Mesendoderm (in vitro differentiated cells): ENCODE measurements around the gene LRRFIP1.

ENCODE experiments used
- DNase-seq: peaks from one replicate; pipeline ENCODE4 v3.0.0; 2013
- H2AK5ac ChIP-seq: 2 replicates; pipeline ENCODE4 v1.6.1; 2013; ENCODE audit warnings: low read length, inconsistent platforms
- H2BK120ac ChIP-seq: 2 replicates; pipeline ENCODE4 v1.6.1; 2013; ENCODE audit warnings: low read depth, mild to moderate bottlenecking, low read length, moderate library complexity, mixed read lengths
- H2BK15ac ChIP-seq: replicated peaks from 2 replicates; pipeline ENCODE4 v1.6.1; 2013; ENCODE audit warnings: low read depth, mild to moderate bottlenecking, moderate library complexity
- H2BK5ac ChIP-seq: 2 replicates; pipeline ENCODE4 v1.6.1; 2013; ENCODE audit warnings: low read length, inconsistent platforms
- H3K18ac ChIP-seq: 2 replicates; pipeline ENCODE4 v1.6.1; 2013; ENCODE audit warnings: mild to moderate bottlenecking, low read length, mixed read lengths
- H3K23ac ChIP-seq: one replicate; pipeline ENCODE4 v1.6.1; 2013; ENCODE audit warnings: low read length
- H3K27ac ChIP-seq: 2 replicates; pipeline ENCODE4 v1.5.1; 2013; ENCODE audit warnings: low read depth, mild to moderate bottlenecking, inconsistent platforms, low read length, moderate library complexity
- H3K27me3 ChIP-seq: 2 replicates; pipeline ENCODE4 v1.6.1; 2013; ENCODE audit warnings: low read length, control low read depth, mild to moderate bottlenecking, inconsistent platforms; ENCODE audit not compliant: insufficient read depth, poor library complexity
- H3K36me3 ChIP-seq: 2 replicates; pipeline ENCODE4 v1.6.1; 2013; ENCODE audit warnings: low read length, inconsistent platforms; ENCODE audit not compliant: control insufficient read depth, insufficient read depth
- H3K4ac ChIP-seq: one replicate; pipeline ENCODE4 v1.6.1; 2013; ENCODE audit warnings: low read depth, mild to moderate bottlenecking, low read length, moderate library complexity
- H3K4me1 ChIP-seq: 2 replicates; pipeline ENCODE4 v1.6.1; 2013; ENCODE audit warnings: low read depth, low read length, inconsistent platforms; ENCODE audit not compliant: control insufficient read depth
- H3K4me2 ChIP-seq: 2 replicates; pipeline ENCODE4 v1.6.1; 2013; ENCODE audit warnings: low read length
- H3K4me3 ChIP-seq: 2 replicates; pipeline ENCODE4 v1.5.1; 2013; ENCODE audit warnings: mild to moderate bottlenecking, low read length
- H3K56ac ChIP-seq: one replicate; pipeline ENCODE4 v1.6.1; 2013; ENCODE audit warnings: low read length
- H3K79me1 ChIP-seq: 2 replicates; pipeline ENCODE4 v1.6.1; 2013; ENCODE audit warnings: low read length, inconsistent platforms
- H3K79me2 ChIP-seq: 2 replicates; pipeline ENCODE4 v1.6.1; 2013; ENCODE audit warnings: mild to moderate bottlenecking, low read length; ENCODE audit not compliant: control insufficient read depth, insufficient read depth
- H3K9ac ChIP-seq: 2 replicates; pipeline ENCODE4 v1.6.1; 2013; ENCODE audit warnings: low read length, inconsistent platforms
- H4K5ac ChIP-seq: one replicate; pipeline ENCODE4 v1.6.1; 2013; ENCODE audit warnings: low read length
- H4K8ac ChIP-seq: one replicate; pipeline ENCODE4 v1.6.1; 2013; ENCODE audit warnings: low read depth, mild to moderate bottlenecking, control low read depth, low read length, moderate library complexity
- WGBS: extraction: QIAGEN DNeasy Blood & Tissue Kit; methylation state at CpG from one replicate; pipeline ENCODE4 v1.1.7; 2013; ENCODE audit warnings: low lambda C conversion rate, missing lambda C conversion rate; ENCODE audit not compliant: insufficient coverage; ENCODE audit errors: extremely low coverage; 5-methylcytosine and 5-hydroxymethylcytosine counted together

The LRRFIP1 gene

DNA sequence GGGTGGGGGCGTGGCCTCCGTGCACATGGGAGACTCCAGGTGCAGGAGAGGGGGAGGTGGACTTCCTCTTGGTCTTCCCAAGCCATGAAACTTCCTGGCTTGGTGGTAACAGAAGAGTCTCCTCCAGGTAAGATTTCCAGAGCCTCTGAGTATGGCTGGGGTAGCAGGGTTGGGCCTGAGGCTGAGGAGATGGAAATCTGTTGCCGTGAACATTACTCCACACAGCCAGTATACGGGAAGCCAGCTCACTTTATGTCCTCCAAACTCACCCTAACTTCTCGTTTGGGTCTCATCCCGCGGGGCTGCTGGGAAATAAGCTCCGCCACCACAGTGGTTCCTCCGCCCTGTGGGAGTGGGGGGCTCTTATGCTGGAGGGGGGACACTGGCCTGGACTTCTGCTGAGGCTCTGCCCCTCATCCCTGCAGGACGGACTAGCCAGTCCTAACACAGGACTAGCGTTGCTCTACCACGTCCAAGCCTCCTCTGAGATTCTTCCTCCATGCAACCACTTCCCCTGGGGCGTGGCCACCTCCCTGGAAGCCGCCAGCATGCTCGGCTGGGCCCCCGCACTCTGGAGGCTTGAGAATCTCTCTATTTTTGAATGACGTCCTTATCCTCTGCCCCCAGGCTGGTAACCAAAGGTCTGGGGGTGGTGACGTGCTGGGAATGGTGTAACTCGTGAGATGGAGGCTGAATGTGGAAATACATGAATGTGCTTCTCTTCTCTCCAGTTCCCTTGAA, 36.1 kb upstream of the LRRFIP1 start:
- no peak overlapping the region for H4K8ac ChIP-seq
- H2BK15ac ChIP-seq, result peak overlapping the region; percentile 14
- H3K79me2 ChIP-seq, result peaks cover 34% of the 10 kb centered on the region
- H3K23ac ChIP-seq, result peak overlapping the region; percentile 34
- H2BK5ac ChIP-seq, result peak overlapping the region; percentile 82
- H2BK120ac ChIP-seq, result peak overlapping the region; percentile 22
- peak overlapping the region; percentile 80 for H3K56ac ChIP-seq
- H3K4me3 ChIP-seq, result no peak overlapping the region
- no CpG with 5 or more reads among the region's 19 CpGs for WGBS
- H4K5ac ChIP-seq, result peak overlapping the region; percentile 41
- peaks cover 32% of the 10 kb centered on the region for H3K4me1 ChIP-seq
- peak overlapping the region; percentile 88 for H3K4ac ChIP-seq
- H3K18ac ChIP-seq, result peak overlapping the region; percentile 82
- H3K79me1 ChIP-seq, result peaks cover 3% of the 10 kb centered on the region
- H3K27me3 ChIP-seq, result no peaks in the 10 kb centered on the region
- peak overlapping the region; percentile 66 for H2AK5ac ChIP-seq
- DNase-seq, result peak; percentile 86
- H3K9ac ChIP-seq, result peak overlapping the region; percentile 52
- H3K36me3 ChIP-seq, result no peaks in the 10 kb centered on the region
- peak overlapping the region; percentile 74 for H3K27ac ChIP-seq
- H3K4me2 ChIP-seq, result peak overlapping the region; percentile 18

DNA sequence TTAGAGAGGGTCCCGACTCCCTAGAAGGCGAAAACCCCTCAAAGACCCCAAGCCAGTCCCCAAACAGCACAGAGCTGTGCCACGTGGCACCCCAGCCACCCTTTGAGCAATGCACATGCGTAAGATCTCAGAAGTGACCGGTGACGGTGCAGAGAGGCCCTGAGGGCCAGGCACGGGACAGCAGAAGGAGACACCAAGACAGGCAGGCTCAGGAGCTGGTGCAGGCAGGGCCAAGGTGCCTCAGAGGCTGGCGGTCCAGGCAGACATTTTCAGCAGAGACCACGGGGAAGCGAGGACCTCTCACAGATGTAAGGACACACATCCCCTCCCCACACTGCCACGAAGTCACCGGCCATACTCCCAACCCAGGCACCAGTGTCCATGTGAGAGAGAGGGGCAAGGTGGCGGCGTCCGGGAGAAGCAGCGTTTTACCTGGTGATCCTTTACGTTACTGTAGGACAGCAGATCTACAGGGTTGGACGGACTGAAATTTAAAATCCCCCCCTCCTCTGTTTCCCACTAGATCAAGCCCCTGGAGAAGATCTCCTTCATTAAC, 34.9 kb upstream of the LRRFIP1 start:
- Histone ChIP-seq H3K4ac (peak overlapping the region; percentile 96), H4K8ac (no peak overlapping the region), H3K23ac (peak overlapping the region; percentile 67), H3K4me3 (no peak overlapping the region), H3K9ac (peak overlapping the region; percentile 43), H4K5ac (no peak overlapping the region), H3K27ac (no peak overlapping the region), H3K36me3 (no peaks in the 10 kb centered on the region), H3K4me2 (no peak overlapping the region), H3K79me1 (peaks cover 3% of the 10 kb centered on the region), H3K27me3 (no peaks in the 10 kb centered on the region), H3K79me2 (peaks cover 22% of the 10 kb centered on the region), H2BK5ac (peak overlapping the region; percentile 94), H2AK5ac (peak overlapping the region; percentile 99), H2BK120ac (peak overlapping the region; percentile 7), H3K56ac (peak overlapping the region; percentile 97), H3K4me1 (peaks cover 23% of the 10 kb centered on the region), H2BK15ac (no peak overlapping the region), H3K18ac (peak overlapping the region; percentile 87)
- DNase-seq, result no peak
- WGBS, result no CpG with 5 or more reads among the region's 18 CpGs

GRCh38 chr2:237593036-237593435, 34.4 kb upstream of the LRRFIP1 start:
- Histone ChIP-seq H3K9ac (peak overlapping the region; percentile 43), H3K79me2 (peaks cover 17% of the 10 kb centered on the region), H4K5ac (no peak overlapping the region), H3K4ac (peak overlapping the region; percentile 96), H2BK120ac (peak overlapping the region; percentile 40), H3K4me1 (peaks cover 22% of the 10 kb centered on the region), H2BK15ac (peak overlapping the region; percentile 20), H2BK5ac (peak overlapping the region; percentile 94), H3K36me3 (no peaks in the 10 kb centered on the region), H3K23ac (peak overlapping the region; percentile 67), H3K27ac (peak overlapping the region; percentile 96), H3K4me3 (no peak overlapping the region), H2AK5ac (peak overlapping the region; percentile 99), H4K8ac (no peak overlapping the region), H3K27me3 (no peaks in the 10 kb centered on the region), H3K79me1 (peaks cover 3% of the 10 kb centered on the region), H3K4me2 (no peak overlapping the region), H3K18ac (peak overlapping the region; percentile 87), H3K56ac (peak overlapping the region; percentile 97)
- no peak for DNase-seq
- WGBS, result no CpG with 5 or more reads among the region's 10 CpGs

GRCh38 chr2:237593596-237594320, 33.6 kb upstream of the LRRFIP1 start:
- Histone ChIP-seq H3K4me2 (no peak overlapping the region), H4K5ac (no peak overlapping the region), H3K79me2 (peaks cover 12% of the 10 kb centered on the region), H3K27me3 (no peaks in the 10 kb centered on the region), H2BK120ac (peak overlapping the region; percentile 40), H3K18ac (peak overlapping the region; percentile 87), H3K4me1 (peaks cover 22% of the 10 kb centered on the region), H4K8ac (no peak overlapping the region), H3K36me3 (no peaks in the 10 kb centered on the region), H2AK5ac (peak overlapping the region; percentile 99), H3K4ac (peak overlapping the region; percentile 96), H3K79me1 (peaks cover 3% of the 10 kb centered on the region), H3K27ac (peak overlapping the region; percentile 96), H3K23ac (peak overlapping the region; percentile 32), H3K9ac (peak overlapping the region; percentile 62), H2BK15ac (no peak overlapping the region), H2BK5ac (peak overlapping the region; percentile 94), H3K56ac (peak overlapping the region; percentile 97), H3K4me3 (no peak overlapping the region)
- DNase-seq, result peak; percentile 71
- no CpG with 5 or more reads among the region's 17 CpGs for WGBS

GRCh38 chr2:237594514-237594871, 32.9 kb upstream of the LRRFIP1 start:
- H3K4me3 ChIP-seq, result no peak overlapping the region
- no peak for DNase-seq
- H2BK5ac ChIP-seq, result peak overlapping the region; percentile 94
- H3K4me1 ChIP-seq, result peaks cover 22% of the 10 kb centered on the region
- no peak overlapping the region for H4K5ac ChIP-seq
- peak overlapping the region; percentile 87 for H3K18ac ChIP-seq
- H3K4ac ChIP-seq, result peak overlapping the region; percentile 93
- no peak overlapping the region for H3K4me2 ChIP-seq
- H3K79me1 ChIP-seq, result peaks cover 3% of the 10 kb centered on the region
- no peak overlapping the region for H2BK15ac ChIP-seq
- H3K56ac ChIP-seq, result peak overlapping the region; percentile 97
- peak overlapping the region; percentile 62 for H3K9ac ChIP-seq
- no peak overlapping the region for H3K23ac ChIP-seq
- no peaks in the 10 kb centered on the region for H3K27me3 ChIP-seq
- no peaks in the 10 kb centered on the region for H3K36me3 ChIP-seq
- H2AK5ac ChIP-seq, result peak overlapping the region; percentile 16
- no peak overlapping the region for H4K8ac ChIP-seq
- no CpG with 5 or more reads among the region's 5 CpGs for WGBS
- peaks cover 9% of the 10 kb centered on the region for H3K79me2 ChIP-seq
- H3K27ac ChIP-seq, result peak overlapping the region; percentile 96
- H2BK120ac ChIP-seq, result no peak overlapping the region
